ENCODE measurements around the gene MTARC1.
A peak's percentile ranks its signal among the peaks of the same experiment; 100 is the strongest.

GRCh38 chr1:220810179-220810653, 23.5 kb downstream of the MTARC1 start:
- TF ChIP-seq, protein P1, sequence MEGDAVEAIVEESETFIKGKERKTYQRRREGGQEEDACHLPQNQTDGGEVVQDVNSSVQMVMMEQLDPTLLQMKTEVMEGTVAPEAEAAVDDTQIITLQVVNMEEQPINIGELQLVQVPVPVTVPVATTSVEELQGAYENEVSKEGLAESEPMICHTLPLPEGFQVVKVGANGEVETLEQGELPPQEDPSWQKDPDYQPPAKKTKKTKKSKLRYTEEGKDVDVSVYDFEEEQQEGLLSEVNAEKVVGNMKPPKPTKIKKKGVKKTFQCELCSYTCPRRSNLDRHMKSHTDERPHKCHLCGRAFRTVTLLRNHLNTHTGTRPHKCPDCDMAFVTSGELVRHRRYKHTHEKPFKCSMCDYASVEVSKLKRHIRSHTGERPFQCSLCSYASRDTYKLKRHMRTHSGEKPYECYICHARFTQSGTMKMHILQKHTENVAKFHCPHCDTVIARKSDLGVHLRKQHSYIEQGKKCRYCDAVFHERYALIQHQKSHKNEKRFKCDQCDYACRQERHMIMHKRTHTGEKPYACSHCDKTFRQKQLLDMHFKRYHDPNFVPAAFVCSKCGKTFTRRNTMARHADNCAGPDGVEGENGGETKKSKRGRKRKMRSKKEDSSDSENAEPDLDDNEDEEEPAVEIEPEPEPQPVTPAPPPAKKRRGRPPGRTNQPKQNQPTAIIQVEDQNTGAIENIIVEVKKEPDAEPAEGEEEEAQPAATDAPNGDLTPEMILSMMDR (IDR thresholded peaks at IDR 0.05; ENCODE audit: low read length), result peak; percentile 96
- no peak for TF ChIP-seq EZH2 (optimal IDR thresholded peaks at IDR 0.05; ENCODE audit: low read depth, low read length)
- TF ChIP-seq EZH2phosphoT487 (IDR thresholded peaks at IDR 0.05; ENCODE audit: low read length), result no peak

Measured in MM.1S (cell line).